HL-60 (cell line): ENCODE measurements around the gene BLMH.

ENCODE experiments used
- DNase-seq, 2 experiments: peaks; one replicate each; pipeline ENCODE4 v3.0.0-alpha.2; 2010 to 2020; ENCODE audit warnings: low read depth in 1 of 2, low spot score in 1 of 2
- H3K27ac ChIP-seq: fragments of 250-450 bp; sonication (Bioruptor Pico); replicated peaks from 2 replicates; pipeline ENCODE4 v1.5.1; 2020; ENCODE audit warnings: mild to moderate bottlenecking, moderate library complexity
- H3K27me3 ChIP-seq: fragments of 250-450 bp; sonication (Bioruptor Pico); 2 replicates; pipeline ENCODE4 v1.5.1; 2021; ENCODE audit warnings: mild to moderate bottlenecking, moderate library complexity; ENCODE audit not compliant: insufficient read depth, poor library complexity, severe bottlenecking
- H3K4me3 ChIP-seq: replicated peaks from 2 replicates; pipeline ENCODE4 v1.5.1; 2011; ENCODE audit warnings: mild to moderate bottlenecking, control low read depth, low read length; ENCODE audit not compliant: insufficient read depth
- CTCF ChIP-seq: IDR thresholded peaks from one replicate; pipeline ENCODE4 v1.5.1; 2011; ENCODE audit warnings: low read length, control low read depth, inconsistent platforms; ENCODE audit not compliant: insufficient read depth
- GABPA ChIP-seq: IDR thresholded peaks from 2 replicates; pipeline ENCODE4 v1.6.1; 2012; ENCODE audit warnings: low read depth
- POLR2AphosphoS5 ChIP-seq: IDR thresholded peaks from 2 replicates; pipeline ENCODE4 v1.6.1; 2012; ENCODE audit warnings: low read depth
- SPI1 ChIP-seq: IDR thresholded peaks from 2 replicates; pipeline ENCODE4 v1.6.1; 2012; ENCODE audit warnings: low read depth, mild to moderate bottlenecking, borderline replicate concordance
- TF ChIP-seq, protein P1 (sequence below): IDR thresholded peaks from 2 replicates; pipeline ENCODE4 v1.6.1; 2012; ENCODE audit warnings: low read depth; ENCODE audit not compliant: insufficient replicate concordance

The BLMH gene

GRCh38 chr17:30210901-30211300 lies 80.8 kb downstream of the BLMH start:
- no peak overlapping the region for H3K4me3 ChIP-seq
- TF ChIP-seq CTCF, result no peak
- TF ChIP-seq GABPA, result no peak
- no peak for TF ChIP-seq SPI1
- no peak for TF ChIP-seq POLR2AphosphoS5
- TF ChIP-seq, protein P1, sequence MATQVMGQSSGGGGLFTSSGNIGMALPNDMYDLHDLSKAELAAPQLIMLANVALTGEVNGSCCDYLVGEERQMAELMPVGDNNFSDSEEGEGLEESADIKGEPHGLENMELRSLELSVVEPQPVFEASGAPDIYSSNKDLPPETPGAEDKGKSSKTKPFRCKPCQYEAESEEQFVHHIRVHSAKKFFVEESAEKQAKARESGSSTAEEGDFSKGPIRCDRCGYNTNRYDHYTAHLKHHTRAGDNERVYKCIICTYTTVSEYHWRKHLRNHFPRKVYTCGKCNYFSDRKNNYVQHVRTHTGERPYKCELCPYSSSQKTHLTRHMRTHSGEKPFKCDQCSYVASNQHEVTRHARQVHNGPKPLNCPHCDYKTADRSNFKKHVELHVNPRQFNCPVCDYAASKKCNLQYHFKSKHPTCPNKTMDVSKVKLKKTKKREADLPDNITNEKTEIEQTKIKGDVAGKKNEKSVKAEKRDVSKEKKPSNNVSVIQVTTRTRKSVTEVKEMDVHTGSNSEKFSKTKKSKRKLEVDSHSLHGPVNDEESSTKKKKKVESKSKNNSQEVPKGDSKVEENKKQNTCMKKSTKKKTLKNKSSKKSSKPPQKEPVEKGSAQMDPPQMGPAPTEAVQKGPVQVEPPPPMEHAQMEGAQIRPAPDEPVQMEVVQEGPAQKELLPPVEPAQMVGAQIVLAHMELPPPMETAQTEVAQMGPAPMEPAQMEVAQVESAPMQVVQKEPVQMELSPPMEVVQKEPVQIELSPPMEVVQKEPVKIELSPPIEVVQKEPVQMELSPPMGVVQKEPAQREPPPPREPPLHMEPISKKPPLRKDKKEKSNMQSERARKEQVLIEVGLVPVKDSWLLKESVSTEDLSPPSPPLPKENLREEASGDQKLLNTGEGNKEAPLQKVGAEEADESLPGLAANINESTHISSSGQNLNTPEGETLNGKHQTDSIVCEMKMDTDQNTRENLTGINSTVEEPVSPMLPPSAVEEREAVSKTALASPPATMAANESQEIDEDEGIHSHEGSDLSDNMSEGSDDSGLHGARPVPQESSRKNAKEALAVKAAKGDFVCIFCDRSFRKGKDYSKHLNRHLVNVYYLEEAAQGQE, result no peak
- H3K27ac ChIP-seq, result no peak overlapping the region
- no peak for DNase-seq
- no peaks in the 10 kb centered on the region for H3K27me3 ChIP-seq

DNA sequence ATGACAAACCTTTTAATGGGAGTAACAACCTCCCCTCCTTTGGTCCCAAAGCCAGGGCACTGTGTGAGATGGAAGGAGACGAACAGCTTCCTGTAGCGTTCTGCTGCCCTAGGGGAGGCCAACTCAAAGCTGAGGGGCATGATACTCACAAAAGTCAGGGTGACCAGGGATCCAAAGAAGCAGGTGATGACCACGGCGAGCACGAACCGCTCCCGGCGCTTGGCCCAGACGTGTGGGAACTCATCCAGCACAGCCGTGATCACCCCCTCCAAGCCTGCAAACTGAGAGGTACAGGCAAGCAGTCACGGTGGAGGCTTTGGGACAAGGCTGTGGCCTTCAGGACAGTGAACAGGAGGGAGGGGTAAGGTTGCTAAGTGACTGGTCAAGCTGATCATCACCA lies 81.4 kb downstream of the BLMH start:
- H3K27ac ChIP-seq, result no peak overlapping the region
- no peaks in the 10 kb centered on the region for H3K27me3 ChIP-seq
- H3K4me3 ChIP-seq, result no peak overlapping the region
- TF ChIP-seq POLR2AphosphoS5, result no peak
- TF ChIP-seq GABPA, result no peak
- no peak for TF ChIP-seq CTCF
- no peak for TF ChIP-seq SPI1
- TF ChIP-seq, protein P1, result no peak
- no peak for DNase-seq

GRCh38 chr17:30209930-30210329 lies 81.8 kb downstream of the BLMH start:
- TF ChIP-seq, protein P1, result no peak
- TF ChIP-seq CTCF (no peak), SPI1 (no peak), GABPA (no peak), POLR2AphosphoS5 (no peak)
- no peak for DNase-seq

More at GRCh38 chr17:30209930-30210329, 81.8 kb downstream of the BLMH start:
- Histone ChIP-seq H3K4me3 (no peak overlapping the region), H3K27ac (no peak overlapping the region), H3K27me3 (no peaks in the 10 kb centered on the region)
